ENCODE data around the gene PSMA2.

PSMA2 gene

DNA sequence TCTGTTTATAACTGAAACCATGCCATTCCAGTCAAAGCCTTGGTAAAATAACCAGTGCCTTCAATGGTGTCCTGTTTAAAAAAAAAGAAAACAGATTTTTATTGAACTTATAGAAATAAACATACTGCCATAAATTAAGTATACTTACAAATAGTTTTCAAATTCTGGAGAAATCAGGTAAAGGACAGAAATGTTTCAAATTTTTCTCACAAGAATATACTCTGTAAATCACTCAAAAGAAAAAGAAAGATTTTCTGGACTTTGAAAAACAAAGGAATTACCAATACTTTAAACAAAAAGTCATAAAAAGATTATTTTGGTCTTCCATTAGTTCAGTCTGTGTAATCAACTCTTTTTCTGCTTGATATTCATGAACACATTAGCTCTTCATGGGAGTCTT is 24.1 kb upstream of the PSMA2 start:
- Histone ChIP-seq H3K27me3 (ENCODE audit: low read length) (no peaks in the 10 kb centered on the region), H3K9ac (ENCODE audit: low read length) (no peak overlapping the region), H3F3A (ENCODE audit: insufficient read depth) (no peaks in the 10 kb centered on the region), H3K9me3 (ENCODE audit: insufficient read depth, low read length) (peaks cover 13% of the 10 kb centered on the region; the same call in 1 of the 2 replicates), H3K79me2 (ENCODE audit: insufficient read depth, low read length) (no peaks in the 10 kb centered on the region), H4K20me1 (ENCODE audit: low read depth, low read length) (no peaks in the 10 kb centered on the region), H3K36me3 (ENCODE audit: low read length) (peaks cover 5% of the 10 kb centered on the region; the same call in 1 of the 2 replicates), H3K4me2 (ENCODE audit: low read depth, low read length, poor library complexity, severe bottlenecking) (no peak overlapping the region), H2AFZ (ENCODE audit: low read depth, low read length, severe bottlenecking) (no peak overlapping the region), H3K27ac (ENCODE audit: low read depth, low read length) (no peak overlapping the region), H3K4me3 (ENCODE audit: insufficient read depth, low read length, poor library complexity, severe bottlenecking) (no peak overlapping the region), H3K9me2 (replicated peaks; ENCODE audit: insufficient read depth, low read length) (no peaks in the 10 kb centered on the region)
- no peak for TF ChIP-seq EZH2phosphoT487 (conservative IDR thresholded peaks at IDR 0.05; ENCODE audit: low read length)
- TF ChIP-seq, protein P1, sequence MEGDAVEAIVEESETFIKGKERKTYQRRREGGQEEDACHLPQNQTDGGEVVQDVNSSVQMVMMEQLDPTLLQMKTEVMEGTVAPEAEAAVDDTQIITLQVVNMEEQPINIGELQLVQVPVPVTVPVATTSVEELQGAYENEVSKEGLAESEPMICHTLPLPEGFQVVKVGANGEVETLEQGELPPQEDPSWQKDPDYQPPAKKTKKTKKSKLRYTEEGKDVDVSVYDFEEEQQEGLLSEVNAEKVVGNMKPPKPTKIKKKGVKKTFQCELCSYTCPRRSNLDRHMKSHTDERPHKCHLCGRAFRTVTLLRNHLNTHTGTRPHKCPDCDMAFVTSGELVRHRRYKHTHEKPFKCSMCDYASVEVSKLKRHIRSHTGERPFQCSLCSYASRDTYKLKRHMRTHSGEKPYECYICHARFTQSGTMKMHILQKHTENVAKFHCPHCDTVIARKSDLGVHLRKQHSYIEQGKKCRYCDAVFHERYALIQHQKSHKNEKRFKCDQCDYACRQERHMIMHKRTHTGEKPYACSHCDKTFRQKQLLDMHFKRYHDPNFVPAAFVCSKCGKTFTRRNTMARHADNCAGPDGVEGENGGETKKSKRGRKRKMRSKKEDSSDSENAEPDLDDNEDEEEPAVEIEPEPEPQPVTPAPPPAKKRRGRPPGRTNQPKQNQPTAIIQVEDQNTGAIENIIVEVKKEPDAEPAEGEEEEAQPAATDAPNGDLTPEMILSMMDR (IDR thresholded peaks at IDR 0.05; ENCODE audit: insufficient read depth, low read length, poor library complexity, severe bottlenecking), result no peak

DNA sequence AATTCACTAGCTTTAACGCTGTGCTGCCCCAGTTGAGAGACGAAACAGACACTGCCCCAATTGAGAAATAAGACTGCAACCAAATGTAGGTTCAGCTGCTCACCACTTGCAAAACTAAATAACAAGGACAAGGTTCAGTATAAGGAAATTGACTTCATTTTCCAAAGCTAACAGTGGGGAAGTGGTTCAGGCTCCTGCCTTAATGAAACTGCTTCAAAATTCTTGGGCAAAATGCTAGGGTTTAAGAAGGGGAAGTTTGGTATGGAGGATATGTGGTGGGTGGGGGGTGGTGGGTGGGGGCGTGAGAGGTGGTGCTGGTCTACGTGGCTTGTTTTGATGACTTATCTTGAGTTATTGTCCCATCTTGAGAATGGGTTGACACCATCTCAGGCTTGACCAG is 22.0 kb upstream of the PSMA2 start:
- H4K20me1 ChIP-seq (ENCODE audit: low read depth, low read length), result no peaks in the 10 kb centered on the region
- H3K27me3 ChIP-seq (ENCODE audit: low read length), result no peaks in the 10 kb centered on the region
- H3K9me2 ChIP-seq (replicated peaks; ENCODE audit: insufficient read depth, low read length), result no peaks in the 10 kb centered on the region
- TF ChIP-seq EZH2phosphoT487 (conservative IDR thresholded peaks at IDR 0.05; ENCODE audit: low read length), result no peak
- TF ChIP-seq, protein P1 (IDR thresholded peaks at IDR 0.05; ENCODE audit: insufficient read depth, low read length, poor library complexity, severe bottlenecking), result no peak
- H3K4me2 ChIP-seq (ENCODE audit: low read depth, low read length, poor library complexity, severe bottlenecking), result no peak overlapping the region
- H3K4me3 ChIP-seq (ENCODE audit: insufficient read depth, low read length, poor library complexity, severe bottlenecking), result no peak overlapping the region
- peaks cover 5% of the 10 kb centered on the region; the same call in 1 of the 2 replicates for H3K36me3 ChIP-seq (ENCODE audit: low read length)
- no peaks in the 10 kb centered on the region for H3F3A ChIP-seq (ENCODE audit: insufficient read depth)
- no peaks in the 10 kb centered on the region for H3K79me2 ChIP-seq (ENCODE audit: insufficient read depth, low read length)
- no peak overlapping the region for H3K9ac ChIP-seq (ENCODE audit: low read length)
- peaks cover 13% of the 10 kb centered on the region; the same call in 1 of the 2 replicates for H3K9me3 ChIP-seq (ENCODE audit: insufficient read depth, low read length)
- no peak overlapping the region for H3K27ac ChIP-seq (ENCODE audit: low read depth, low read length)
- no peak overlapping the region for H2AFZ ChIP-seq (ENCODE audit: low read depth, low read length, severe bottlenecking)

DNA sequence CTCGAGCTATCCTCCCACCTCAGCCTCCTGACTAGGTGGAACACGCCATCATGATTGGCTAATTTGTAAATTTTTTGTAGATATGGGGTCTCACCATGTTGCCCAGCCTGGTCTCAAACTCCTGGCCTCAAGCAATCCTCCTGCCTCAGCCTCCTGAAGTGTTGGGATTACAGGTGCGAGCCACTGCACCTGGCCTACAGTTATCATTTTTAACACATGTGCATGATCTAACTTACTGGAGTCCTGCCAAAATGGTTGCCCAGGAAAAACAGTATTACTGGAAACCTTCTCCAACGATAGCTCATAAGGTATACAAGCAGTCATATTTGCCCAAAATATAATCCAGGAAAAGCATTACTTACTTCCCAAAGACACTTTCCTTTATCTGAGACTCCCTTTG is 20.4 kb upstream of the PSMA2 start:
- no peaks in the 10 kb centered on the region for H3K79me2 ChIP-seq (ENCODE audit: insufficient read depth, low read length)
- peaks cover 10% of the 10 kb centered on the region; the same call in 1 of the 2 replicates for H3K9me3 ChIP-seq (ENCODE audit: insufficient read depth, low read length)
- H2AFZ ChIP-seq (ENCODE audit: low read depth, low read length, severe bottlenecking), result no peak overlapping the region
- no peak overlapping the region for H3K4me3 ChIP-seq (ENCODE audit: insufficient read depth, low read length, poor library complexity, severe bottlenecking)
- H3K27me3 ChIP-seq (ENCODE audit: low read length), result no peaks in the 10 kb centered on the region
- no peak overlapping the region for H3K27ac ChIP-seq (ENCODE audit: low read depth, low read length)
- no peak overlapping the region for H3K4me2 ChIP-seq (ENCODE audit: low read depth, low read length, poor library complexity, severe bottlenecking)
- H3K9ac ChIP-seq (ENCODE audit: low read length), result no peak overlapping the region
- H3K36me3 ChIP-seq (ENCODE audit: low read length), result peaks cover 5% of the 10 kb centered on the region; the same call in 1 of the 2 replicates
- H4K20me1 ChIP-seq (ENCODE audit: low read depth, low read length), result no peaks in the 10 kb centered on the region
- no peak for TF ChIP-seq EZH2phosphoT487 (conservative IDR thresholded peaks at IDR 0.05; ENCODE audit: low read length)
- TF ChIP-seq, protein P1 (IDR thresholded peaks at IDR 0.05; ENCODE audit: insufficient read depth, low read length, poor library complexity, severe bottlenecking), result no peak
- H3K9me2 ChIP-seq (replicated peaks; ENCODE audit: insufficient read depth, low read length), result no peaks in the 10 kb centered on the region
- H3F3A ChIP-seq (ENCODE audit: insufficient read depth), result no peaks in the 10 kb centered on the region
